GM12878 (cell line): Measurements from ENCODE around the gene TNP1. TPM values are rescaled to one million over a fixed set of nuclear protein-coding genes. Genes with fewer than 3 reads are reported as not detected.

Experiments
- ATAC-seq: fragments of 200-7000 bp; cut with Tn5 transposase; 3 replicates; pipeline ENCODE4 v1.9.1; 2020; ENCODE audit warnings: mild to moderate bottlenecking, moderate library complexity
- BruUV-seq: library from RNA; stranded (reverse); fragments of 400-500 nt; replicated peaks from 2 replicates; lab custom pipeline; 2021; lab: Mats Ljungman, UMichigan
- CTCF ChIA-PET: fragments of 300-600 bp; sonication (Branson Sonifier 250); formaldehyde crosslinking; extraction: SDS; loops from one replicate; lab custom pipeline; 2021; ENCODE audit warnings: inconsistent platforms; lab: Yijun Ruan, JAX
- POLR2A ChIA-PET: fragments of 350-600 bp; formaldehyde crosslinking; extraction: SDS; loops from one replicate; lab custom pipeline; 2021; ENCODE audit warnings: inconsistent platforms; lab: Charles Lee
- RAD21 ChIA-PET: fragments of 300-600 bp; sonication (Branson Sonifier 250); formaldehyde crosslinking; loops from one replicate; lab custom pipeline; 2023; ENCODE audit warnings: antibody characterized with exemption; ENCODE audit not compliant: unreplicated experiment; lab: Charles Lee
- SMC1A ChIA-PET: fragments of 300-600 bp; sonication (Branson Sonifier 250); formaldehyde crosslinking; loops from one replicate; lab custom pipeline; 2023; ENCODE audit not compliant: unreplicated experiment, uncharacterized antibody; lab: Charles Lee
- DNase-seq: peaks from one replicate; pipeline ENCODE4 v3.0.0-alpha.2; 2011; ENCODE audit warnings: low read depth, low spot score
- FAIRE-seq: peaks from 3 replicates; lab custom pipeline; 2011; peaks lifted over from hg19 to GRCh38; lab: Jason Lieb, UNC
- H2AFZ ChIP-seq: 2 replicates; pipeline ENCODE4 v1.6.0; 2011; ENCODE audit warnings: low read depth, low read length, control low read depth; ENCODE audit not compliant: control insufficient read depth
- H3K27ac ChIP-seq: 2 replicates; pipeline ENCODE4 v1.5.1; 2011; ENCODE audit warnings: control low read depth; ENCODE audit not compliant: control insufficient read depth, insufficient read depth
- H3K27me3 ChIP-seq, 2 experiments: replicated peaks in 1 of 2; 2 replicates each; pipeline versions ENCODE4 v1.6.0 to v1.6.1; 2011; ENCODE audit warnings: low read length in 1 of 2; ENCODE audit not compliant: control insufficient read depth in 2 of 2, insufficient read depth in 2 of 2
- H3K36me3 ChIP-seq, 2 experiments: 2 replicates each; pipeline ENCODE4 v1.5.1; 2011; ENCODE audit warnings: low read length in 1 of 2; ENCODE audit not compliant: control insufficient read depth in 2 of 2, insufficient read depth in 2 of 2
- H3K4me1 ChIP-seq: 2 replicates; pipeline ENCODE4 v1.6.1; 2011; ENCODE audit warnings: mild to moderate bottlenecking, low read length, moderate library complexity, mixed read lengths; ENCODE audit not compliant: control insufficient read depth, insufficient read depth
- H3K4me2 ChIP-seq: 2 replicates; pipeline ENCODE4 v1.6.0; 2011; ENCODE audit warnings: control low read depth; ENCODE audit not compliant: control insufficient read depth, insufficient read depth
- H3K4me3 ChIP-seq: fragments of 200-600 bp; sonication (generic); 2 replicates; pipeline ENCODE4 v1.5.1; 2016
- H3K79me2 ChIP-seq: 2 replicates; pipeline ENCODE4 v1.6.0; 2011; ENCODE audit warnings: low read length; ENCODE audit not compliant: control insufficient read depth, insufficient read depth
- H3K9ac ChIP-seq: 2 replicates; pipeline ENCODE4 v1.8.0; 2011; ENCODE audit warnings: low read length, control low read depth, mixed read lengths; ENCODE audit not compliant: control insufficient read depth, insufficient read depth
- H3K9me3 ChIP-seq: replicated peaks from 3 replicates; pipeline ENCODE4 v1.5.1; 2011; ENCODE audit warnings: mild to moderate bottlenecking, low read length; ENCODE audit not compliant: control insufficient read depth, insufficient read depth
- H4K20me1 ChIP-seq: 2 replicates; pipeline ENCODE4 v1.6.0; 2011; ENCODE audit not compliant: control insufficient read depth, insufficient read depth
- BACH1 ChIP-seq: fragments of 450-650 bp; IDR thresholded peaks from 2 replicates; pipeline ENCODE4 v1.6.1; 2017; ENCODE audit warnings: mild to moderate bottlenecking, borderline replicate concordance
- CREM ChIP-seq: IDR thresholded peaks from 2 replicates; pipeline ENCODE4 v1.6.1; 2014; ENCODE audit warnings: antibody characterized with exemption, low read depth
- EGR1 ChIP-seq, 2 experiments: IDR thresholded peaks; 1 replicate in 1 of 2; 2 replicates in 1 of 2; pipeline ENCODE4 v1.6.1; 2011 to 2012; ENCODE audit warnings: low read depth in 2 of 2, low read length in 2 of 2, borderline replicate concordance in 1 of 2, mild to moderate bottlenecking in 1 of 2, moderate library complexity in 1 of 2
- EP300 ChIP-seq, 2 experiments: fragments of 150-350 bp in 1 of 2; IDR thresholded peaks; 2 replicates each; pipeline ENCODE4 v1.6.1; 2011 to 2012; ENCODE audit warnings: low read depth in 2 of 2, low read length in 2 of 2, borderline replicate concordance in 1 of 2, improper control_type of control experiment in 1 of 2, inconsistent platforms in 1 of 2; ENCODE audit not compliant: control insufficient read depth in 1 of 2
- IRF3 ChIP-seq: fragments of 450-650 bp; IDR thresholded peaks from 2 replicates; pipeline ENCODE4 v1.6.1; 2014; ENCODE audit warnings: mild to moderate bottlenecking
- JUND ChIP-seq: IDR thresholded peaks from 2 replicates; pipeline ENCODE4 v1.6.1; 2012; ENCODE audit warnings: low read depth, mild to moderate bottlenecking, low read length, improper control_type of control experiment, moderate library complexity
- NR2C2 ChIP-seq: IDR thresholded peaks from 2 replicates; pipeline ENCODE4 v1.6.1; 2011; ENCODE audit warnings: borderline replicate concordance, low read depth; ENCODE audit not compliant: control insufficient read depth, insufficient read length
- SMAD1 ChIP-seq: fragments of 450-650 bp; IDR thresholded peaks from 2 replicates; pipeline ENCODE4 v1.6.1; 2018; ENCODE audit warnings: mild to moderate bottlenecking, low read depth; ENCODE audit not compliant: partially characterized antibody
- WGBS: methylation state at CpG from one replicate; pipeline ENCODE4 v1.1.6; 2016; ENCODE audit warnings: low lambda C conversion rate; ENCODE audit not compliant: insufficient replicate concordance, insufficient coverage; ENCODE audit errors: missing lambda C conversion rate; 5-methylcytosine and 5-hydroxymethylcytosine counted together
- in situ Hi-C: fragments of 300-500 bp; cut with MboI; formaldehyde crosslinking; loops from 9 replicates; pipeline ENCODE4 v1.14.3; 2018; ENCODE audit warnings: mixed read lengths
- intact Hi-C: fragments of 100-400 bp; cut with micrococcal nuclease; formaldehyde crosslinking; loops from one replicate; pipeline ENCODE4 v1.14.2; 2022; ENCODE audit not compliant: unreplicated experiment
- polyA plus RNA-seq, 11 experiments: library from polyadenylated mRNA; depleted of rRNA in 4 of 11; unstranded in 6 of 11; stranded (reverse) in 5 of 11; fragments of >200 nt; fragmentation: Nextera tagmentation in 4 of 11; fragmentation: Illumina TruSeq in 1 of 11; extraction: Ambion mirVana in 4 of 11; extraction: Trizol in 1 of 11; gene quantifications; 1 replicate in 1 of 11; 2 replicates in 10 of 11; pipeline versions ENCODE4 v1.2.1 to v1.2.3, GENCODE V29; 2011 to 2016; ENCODE audit warnings: inconsistent platforms in 2 of 11, missing spikeins in 2 of 11, low read depth in 1 of 11
- total RNA-seq, 4 experiments: library from RNA; depleted of rRNA in 3 of 4; stranded (reverse); fragments of >200 nt in 3 of 4; fragmentation: Illumina TruSeq in 1 of 4; extraction: Trizol in 1 of 4; gene quantifications; 2 replicates each; pipeline versions ENCODE4 v1.2.1 to v1.2.3, GENCODE V29; 2013 to 2021
- TF ChIP-seq, protein P1 (sequence below): fragments of 450-650 bp; IDR thresholded peaks from 2 replicates; pipeline ENCODE4 v1.6.1; 2017; ENCODE audit warnings: low read depth, mild to moderate bottlenecking, moderate library complexity

Gene TNP1
- total and polyA plus RNA-seq, 10 of the 15 experiments (the other 5 are each of a cell fraction or from before 2014, with no cell fraction given) = not detected

- ChIA-PET POLR2A (no interaction called here), SMC1A (no interaction called here), RAD21 (no interaction called here), CTCF (interaction anchor here (0.7 kb wide), 1 partner anchor 31 kb away, joined by 4 read pairs; no protein-coding TSS in a partner anchor)
- FAIRE-seq (no peak), ATAC-seq (no peak), DNase-seq (no peak)
- Histone ChIP-seq H3K79me2 (no peaks in the 10 kb centered on the region), H3K27ac (no peak overlapping the region), H4K20me1 (no peaks in the 10 kb centered on the region), H3K9ac (no peak overlapping the region), H3K4me3 (no peak overlapping the region), H3K9me3 (no peaks in the 10 kb centered on the region), H3K36me3 (no peaks in the 10 kb centered on the region), H3K4me2 (no peak overlapping the region), H3K4me1 (no peaks in the 10 kb centered on the region), H2AFZ (no peak overlapping the region), H3K27me3 (no peaks in the 10 kb centered on the region; a peak in 1 of 4 replicates)
- no TSS peak for BruUV-seq
- 0% methylated on average over 2 of the region's 2 CpGs for WGBS
- TF ChIP-seq EP300 (IDR thresholded peaks at IDR 0.05; ENCODE audit: borderline replicate concordance in 1 of 2, control insufficient read depth in 1 of 2, low read depth in 2 of 2, low read length in 2 of 2) = no peak
- no peak for TF ChIP-seq EGR1 (IDR thresholded peaks at IDR 0.05; ENCODE audit: borderline replicate concordance in 1 of 2, low read depth in 2 of 2, low read length in 2 of 2)
- no peak for TF ChIP-seq CREM
- no peak for TF ChIP-seq SMAD1
- no peak for TF ChIP-seq IRF3
- no peak for TF ChIP-seq BACH1
- TF ChIP-seq, protein P1, sequence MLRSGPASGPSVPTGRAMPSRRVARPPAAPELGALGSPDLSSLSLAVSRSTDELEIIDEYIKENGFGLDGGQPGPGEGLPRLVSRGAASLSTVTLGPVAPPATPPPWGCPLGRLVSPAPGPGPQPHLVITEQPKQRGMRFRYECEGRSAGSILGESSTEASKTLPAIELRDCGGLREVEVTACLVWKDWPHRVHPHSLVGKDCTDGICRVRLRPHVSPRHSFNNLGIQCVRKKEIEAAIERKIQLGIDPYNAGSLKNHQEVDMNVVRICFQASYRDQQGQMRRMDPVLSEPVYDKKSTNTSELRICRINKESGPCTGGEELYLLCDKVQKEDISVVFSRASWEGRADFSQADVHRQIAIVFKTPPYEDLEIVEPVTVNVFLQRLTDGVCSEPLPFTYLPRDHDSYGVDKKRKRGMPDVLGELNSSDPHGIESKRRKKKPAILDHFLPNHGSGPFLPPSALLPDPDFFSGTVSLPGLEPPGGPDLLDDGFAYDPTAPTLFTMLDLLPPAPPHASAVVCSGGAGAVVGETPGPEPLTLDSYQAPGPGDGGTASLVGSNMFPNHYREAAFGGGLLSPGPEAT = no peak
- TF ChIP-seq NR2C2 = no peak
- TF ChIP-seq JUND = no peak
- in situ Hi-C loops (no loop called here), intact Hi-C loops (no loop called here)
Measured at GRCh38 chr2:216860426-216861137, 718 bp upstream of the TNP1 start.
